ENCODE data around the gene EPHA5. TPM values are rescaled to one million over a fixed set of nuclear protein-coding genes. Genes with fewer than 3 reads are reported as not detected.

The EPHA5 gene
- not detected for total RNA-seq

DNA sequence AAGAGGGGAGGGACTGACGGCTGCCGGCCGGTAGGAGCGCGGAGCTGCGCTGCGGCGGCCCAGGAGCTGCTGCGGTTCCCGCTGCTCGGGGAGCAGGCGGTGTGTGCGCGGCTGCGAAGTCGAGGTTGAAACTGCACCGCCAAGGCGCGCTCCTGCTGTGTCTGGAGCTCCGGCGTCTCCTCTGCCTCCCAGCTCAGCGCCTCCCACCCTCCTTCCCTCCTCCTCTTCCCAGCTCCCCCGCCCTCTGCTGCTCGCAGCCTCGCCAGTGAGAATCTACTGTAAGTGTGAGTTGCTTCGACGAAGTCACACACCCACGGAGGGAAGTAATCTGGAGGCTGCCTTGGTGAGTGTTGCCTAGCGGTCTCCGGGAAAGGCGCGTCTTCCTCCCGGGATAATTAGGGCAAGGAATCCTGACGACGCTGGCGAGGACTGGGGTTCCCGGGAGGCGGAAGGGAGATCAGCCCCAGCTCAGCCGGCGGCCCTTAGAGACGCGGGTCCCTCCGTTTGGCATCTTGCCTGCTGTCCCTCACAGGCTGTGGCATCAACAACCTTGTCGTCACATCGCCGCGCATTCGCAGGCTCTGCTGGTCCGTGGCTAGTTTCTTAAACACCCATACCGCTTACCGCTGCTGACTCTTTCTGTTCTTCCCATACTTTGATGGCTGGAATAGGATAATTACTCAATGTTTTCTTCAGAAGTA lies at the start of gene EPHA5:
Gene EPHA5, minus strand, starts transcription at position 159 of the 701 bp plus-strand sequence. CDS start 747 bp downstream, outside the sequence.
- H3K27me3 Mint-ChIP-seq = peaks cover 28% of the 10 kb centered on the region

DNA sequence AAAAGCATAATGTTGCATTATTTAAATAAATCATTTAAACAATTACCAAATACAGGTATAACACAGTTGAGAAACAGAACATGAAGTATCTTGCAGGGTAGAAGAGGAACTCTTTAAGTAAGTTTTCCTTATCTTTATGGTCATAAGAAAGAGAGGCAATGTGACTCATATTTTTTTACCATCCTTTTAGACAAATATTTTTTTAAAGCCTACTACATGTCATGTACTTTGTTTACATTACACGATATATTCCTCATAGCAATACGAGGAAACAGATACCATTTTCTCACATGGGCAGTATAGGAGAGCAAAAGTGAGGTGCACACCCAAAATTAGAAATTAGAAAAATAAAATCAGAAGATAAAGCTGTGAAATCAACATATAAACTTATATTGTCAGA lies 49.3 kb upstream of the EPHA5 start:
- intact Hi-C loops (cut with micrococcal nuclease) = no loop called here
- no peak overlapping the region for H3K4me3 Mint-ChIP-seq
- peaks cover 9% of the 10 kb centered on the region for H3K9me3 Mint-ChIP-seq
- H3K4me1 Mint-ChIP-seq (ENCODE audit: low read depth) = no peaks in the 10 kb centered on the region
- no peak for DNase-seq
- no peaks in the 10 kb centered on the region for H3K27me3 Mint-ChIP-seq
- H3K27ac Mint-ChIP-seq = no peak overlapping the region
- CTCF ChIA-PET = no interaction called here
- POLR2A ChIA-PET = no interaction called here
- no peaks in the 10 kb centered on the region for H3K36me3 Mint-ChIP-seq

More for the DNA sequence above, at the start of gene EPHA5:
- Mint-ChIP-seq H3K36me3 (peaks cover 2% of the 10 kb centered on the region), H3K4me1 (ENCODE audit: low read depth) (peaks cover 10% of the 10 kb centered on the region), H3K4me3 (no peak within 1 kb of the TSS), H3K9me3 (no peaks in the 10 kb centered on the region), H3K27ac (no peak within 1 kb of the TSS)
- POLR2A ChIA-PET = no interaction called here
- DNase-seq = no peak
- CTCF ChIA-PET = no interaction called here
- intact Hi-C loops (cut with micrococcal nuclease) = no loop called here

DNA sequence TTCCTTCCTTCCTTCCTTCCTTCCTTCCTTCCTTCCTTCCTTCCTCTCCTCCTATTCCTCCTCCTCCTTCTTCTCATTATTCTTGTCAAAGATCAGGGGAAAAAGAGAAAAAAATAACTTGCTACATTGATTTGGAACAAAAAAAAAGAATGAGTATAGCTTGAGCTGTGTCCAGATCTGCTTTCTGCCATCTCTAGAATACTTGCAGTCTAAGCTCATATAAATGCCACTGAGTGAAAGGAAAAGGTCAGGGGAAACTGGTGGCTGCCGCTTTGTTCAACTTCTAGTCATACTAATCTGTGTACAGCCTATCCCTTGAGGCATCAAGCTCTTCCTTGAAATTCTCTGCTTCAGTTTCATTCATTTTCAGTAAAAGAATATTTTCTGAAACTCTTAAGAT lies 28.3 kb upstream of the EPHA5 start:
- Mint-ChIP-seq H3K27me3 (no peaks in the 10 kb centered on the region), H3K36me3 (no peaks in the 10 kb centered on the region), H3K4me3 (no peak overlapping the region), H3K9me3 (peaks cover 8% of the 10 kb centered on the region), H3K27ac (no peak overlapping the region), H3K4me1 (ENCODE audit: low read depth) (no peaks in the 10 kb centered on the region)
- ChIA-PET POLR2A (no interaction called here), CTCF (interaction anchor here (0.6 kb wide), 1 partner anchor 64 kb away, joined by 3 read pairs; no protein-coding TSS in a partner anchor)
- intact Hi-C loops (cut with micrococcal nuclease) = no loop called here
- no peak for DNase-seq

DNA sequence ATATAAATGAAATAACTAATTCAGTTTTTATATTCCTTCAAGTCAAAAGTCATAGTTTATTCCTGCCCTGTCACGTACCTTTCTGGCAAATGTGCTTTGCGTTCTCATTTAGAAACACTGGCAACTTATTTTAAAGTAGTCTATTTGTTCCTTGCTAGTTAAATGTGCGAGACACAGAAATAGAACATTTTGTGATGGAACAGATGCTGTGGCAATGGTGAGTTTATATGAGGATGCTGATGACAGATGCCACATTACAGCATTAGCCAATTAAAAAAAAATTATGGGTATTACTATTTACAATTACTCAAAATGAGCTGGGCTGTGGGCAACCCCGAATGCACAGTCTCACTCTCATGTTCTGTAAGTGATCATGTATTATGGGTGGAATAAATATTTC lies 26.1 kb upstream of the EPHA5 start:
- POLR2A ChIA-PET = no interaction called here
- no peak overlapping the region for H3K27ac Mint-ChIP-seq

DNA sequence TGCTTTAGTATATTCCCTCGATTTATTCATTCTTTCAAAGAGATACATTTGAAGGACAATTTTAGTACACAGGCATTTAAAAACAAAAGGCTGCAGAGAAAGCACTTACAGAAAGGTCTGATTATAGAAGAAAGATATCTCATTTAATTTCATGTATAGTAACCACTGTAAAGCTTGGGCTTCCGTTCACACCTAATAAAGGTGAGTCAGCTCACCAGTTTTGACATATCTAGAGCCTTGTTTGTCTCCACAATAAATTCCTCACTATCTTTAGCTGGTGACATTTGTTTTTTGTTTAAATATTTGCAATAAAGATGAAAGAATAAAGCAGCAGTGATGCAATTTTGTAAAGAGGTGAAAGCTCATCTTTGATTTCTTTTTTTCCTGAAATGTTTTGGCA lies 1.1 kb upstream of the EPHA5 start:
- intact Hi-C loops (cut with micrococcal nuclease) = no loop called here
- Mint-ChIP-seq H3K4me1 (ENCODE audit: low read depth) (peaks cover 10% of the 10 kb centered on the region), H3K9me3 (no peaks in the 10 kb centered on the region), H3K4me3 (no peak overlapping the region), H3K27ac (no peak overlapping the region), H3K36me3 (peaks cover 2% of the 10 kb centered on the region), H3K27me3 (peaks cover 28% of the 10 kb centered on the region)
- CTCF ChIA-PET = no interaction called here
- POLR2A ChIA-PET = no interaction called here
- DNase-seq = no peak

More for the DNA sequence above, 26.1 kb upstream of the EPHA5 start:
- no peak for DNase-seq
- Mint-ChIP-seq H3K4me3 (no peak overlapping the region), H3K4me1 (ENCODE audit: low read depth) (no peaks in the 10 kb centered on the region), H3K36me3 (no peaks in the 10 kb centered on the region), H3K27me3 (no peaks in the 10 kb centered on the region), H3K9me3 (peaks cover 5% of the 10 kb centered on the region)
- CTCF ChIA-PET = no interaction called here
- intact Hi-C loops (cut with micrococcal nuclease) = no loop called here

DNA sequence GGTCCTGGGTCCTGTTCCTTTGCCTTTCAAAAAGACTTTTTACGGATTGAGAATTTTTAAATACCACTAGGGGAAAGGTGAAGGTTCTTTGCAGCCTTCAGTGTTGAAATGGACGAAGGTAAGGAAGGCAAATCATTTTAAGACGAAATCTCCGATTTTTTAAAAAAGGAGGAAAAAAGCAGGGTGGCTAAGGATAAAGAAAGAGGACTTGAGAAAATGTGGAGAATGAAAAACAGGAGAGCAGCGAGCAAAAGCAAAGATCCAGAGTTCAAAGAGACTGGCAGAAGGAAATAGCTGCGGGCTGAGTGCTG lies 314 bp downstream of the EPHA5 start:
- H3K27ac Mint-ChIP-seq = no peak overlapping the region
- H3K27me3 Mint-ChIP-seq = peaks cover 28% of the 10 kb centered on the region
- ChIA-PET POLR2A (no interaction called here), CTCF (no interaction called here)
- intact Hi-C loops (cut with micrococcal nuclease) = no loop called here
- H3K4me3 Mint-ChIP-seq = no peak overlapping the region
- peaks cover 2% of the 10 kb centered on the region for H3K36me3 Mint-ChIP-seq
- no peak for DNase-seq
- no peaks in the 10 kb centered on the region for H3K9me3 Mint-ChIP-seq
- peaks cover 10% of the 10 kb centered on the region for H3K4me1 Mint-ChIP-seq (ENCODE audit: low read depth)

DNA sequence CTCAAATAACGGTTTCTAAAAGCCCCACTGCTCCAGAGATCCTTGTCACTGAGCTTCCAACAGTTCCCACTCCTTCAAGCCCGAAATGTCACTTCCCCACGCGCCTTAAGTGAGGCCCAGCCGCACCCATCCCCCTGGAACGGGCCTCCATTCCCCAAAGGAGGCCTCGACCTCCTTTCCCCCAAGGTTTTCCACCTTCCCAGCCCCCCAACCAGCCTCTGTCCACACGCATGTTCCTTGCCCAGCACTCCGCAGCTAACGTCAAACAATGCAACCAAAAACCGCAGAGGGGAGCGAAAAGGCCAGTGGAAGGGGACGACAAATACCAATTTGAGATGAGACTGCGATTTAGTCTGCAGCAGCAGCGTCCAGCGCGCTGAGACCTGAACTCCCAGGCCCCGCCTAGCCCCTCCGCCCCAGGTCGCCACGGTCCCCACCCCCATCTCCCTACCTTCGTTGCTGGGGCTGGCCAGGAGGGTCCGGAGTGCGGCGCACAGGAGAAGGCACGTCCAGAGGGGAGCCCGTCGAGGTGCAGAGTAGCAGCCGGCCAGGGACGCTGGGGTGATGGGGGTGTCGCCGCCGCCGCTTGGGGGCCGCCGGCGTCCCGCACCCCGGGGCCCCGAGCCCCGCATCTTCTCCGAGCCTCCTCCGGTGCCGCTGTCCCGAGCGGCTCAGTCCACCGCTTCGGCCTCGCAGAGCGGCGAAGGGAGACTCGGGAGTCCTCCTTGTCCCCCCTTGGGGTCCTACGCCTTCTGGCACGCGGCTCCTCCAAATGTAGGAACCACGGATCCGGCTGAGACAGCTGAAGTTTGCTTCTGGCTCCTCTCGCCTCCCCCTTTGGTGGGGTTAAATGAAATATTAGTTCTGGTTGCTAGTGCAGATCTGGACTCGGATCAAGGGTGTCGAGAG lies 924 bp downstream of the EPHA5 start:
- no peak overlapping the region for H3K27ac Mint-ChIP-seq
- CTCF ChIA-PET = no interaction called here
- intact Hi-C loops (cut with micrococcal nuclease) = no loop called here
- H3K4me1 Mint-ChIP-seq (ENCODE audit: low read depth) = peaks cover 10% of the 10 kb centered on the region
- no peaks in the 10 kb centered on the region for H3K9me3 Mint-ChIP-seq
- no peak for DNase-seq
- H3K27me3 Mint-ChIP-seq = peaks cover 28% of the 10 kb centered on the region
- POLR2A ChIA-PET = no interaction called here
- H3K4me3 Mint-ChIP-seq = no peak overlapping the region
- H3K36me3 Mint-ChIP-seq = peaks cover 2% of the 10 kb centered on the region

DNA sequence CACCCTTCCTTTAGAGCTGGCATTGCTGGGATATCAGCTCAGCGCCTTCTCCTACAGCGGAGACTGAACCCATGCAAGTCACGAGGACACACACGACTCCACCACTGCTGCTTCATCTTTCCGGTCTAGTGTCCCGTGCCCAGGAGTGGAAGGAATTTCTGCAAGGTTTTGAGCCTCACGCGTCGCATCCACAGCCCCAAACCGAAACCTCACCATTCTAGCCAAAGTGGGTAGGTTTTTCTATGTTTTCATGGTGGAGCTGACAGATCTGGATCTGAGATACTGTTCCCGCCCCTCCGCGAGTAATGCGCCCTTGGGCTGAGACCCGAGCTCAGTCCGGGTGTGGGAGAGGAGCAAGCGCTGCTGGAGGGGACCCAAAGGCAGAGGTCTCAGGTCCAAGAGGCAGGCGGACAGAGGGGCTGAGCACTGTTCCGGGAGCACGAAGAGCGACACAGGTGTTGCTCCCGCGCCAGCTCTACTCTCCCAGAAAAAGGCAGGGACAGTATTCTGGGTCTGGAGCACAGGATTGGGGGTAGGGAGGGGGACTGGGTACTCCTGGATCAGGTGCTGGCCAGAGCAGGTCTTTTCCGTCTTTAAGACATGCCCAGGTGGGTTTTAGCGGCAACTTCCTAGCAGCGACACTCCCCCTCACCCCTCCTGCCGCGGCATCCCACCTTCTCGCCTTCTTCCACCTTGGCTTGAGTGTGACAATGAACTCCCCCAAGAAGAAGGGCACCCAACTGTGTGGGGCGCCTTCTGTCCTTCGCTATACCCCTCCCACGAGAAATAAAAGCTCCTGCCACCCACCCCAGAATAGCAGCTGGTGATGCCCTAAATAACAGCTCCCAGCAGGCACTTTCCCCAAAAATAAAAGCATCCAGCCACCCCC lies 1.8 kb downstream of the EPHA5 start:
- no peak overlapping the region for H3K27ac Mint-ChIP-seq
- CTCF ChIA-PET = no interaction called here
- H3K4me3 Mint-ChIP-seq = no peak overlapping the region
- peaks cover 2% of the 10 kb centered on the region for H3K36me3 Mint-ChIP-seq
- DNase-seq = no peak
- peaks cover 28% of the 10 kb centered on the region for H3K27me3 Mint-ChIP-seq
- POLR2A ChIA-PET = no interaction called here
- peaks cover 10% of the 10 kb centered on the region for H3K4me1 Mint-ChIP-seq (ENCODE audit: low read depth)
- no peaks in the 10 kb centered on the region for H3K9me3 Mint-ChIP-seq
- intact Hi-C loops (cut with micrococcal nuclease) = no loop called here

DNA sequence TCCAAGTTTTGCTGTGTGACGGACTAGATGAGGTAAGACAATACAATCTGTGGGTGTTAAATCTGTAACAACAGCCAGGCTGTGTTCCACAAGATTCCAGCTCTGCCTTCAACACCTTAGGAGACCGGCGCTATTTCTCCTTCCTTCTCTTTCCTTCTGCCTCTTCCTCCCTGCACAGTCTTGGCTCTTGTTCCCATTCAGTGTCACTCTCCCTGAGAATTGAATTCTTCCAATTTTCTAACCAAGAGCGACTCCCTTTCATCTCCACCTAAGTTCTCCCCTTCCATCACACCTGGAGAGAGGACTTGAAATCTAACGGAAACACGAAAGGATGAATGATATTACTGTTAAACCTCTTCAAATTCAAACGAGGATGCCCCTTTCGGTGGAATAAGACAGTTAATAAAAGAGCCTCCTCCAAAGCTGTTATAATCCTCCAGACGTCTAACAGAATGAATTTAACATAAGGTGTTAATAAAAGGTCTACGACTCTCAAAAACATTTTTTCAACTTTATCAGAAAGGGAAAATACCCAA lies 2.7 kb downstream of the EPHA5 start:
- ChIA-PET POLR2A (no interaction called here), CTCF (no interaction called here)
- no peak overlapping the region for H3K4me3 Mint-ChIP-seq
- no peaks in the 10 kb centered on the region for H3K9me3 Mint-ChIP-seq
- H3K27me3 Mint-ChIP-seq = peaks cover 28% of the 10 kb centered on the region
- intact Hi-C loops (cut with micrococcal nuclease) = no loop called here
- H3K27ac Mint-ChIP-seq = no peak overlapping the region
- peaks cover 10% of the 10 kb centered on the region for H3K4me1 Mint-ChIP-seq (ENCODE audit: low read depth)
- peaks cover 2% of the 10 kb centered on the region for H3K36me3 Mint-ChIP-seq
- DNase-seq = no peak

DNA sequence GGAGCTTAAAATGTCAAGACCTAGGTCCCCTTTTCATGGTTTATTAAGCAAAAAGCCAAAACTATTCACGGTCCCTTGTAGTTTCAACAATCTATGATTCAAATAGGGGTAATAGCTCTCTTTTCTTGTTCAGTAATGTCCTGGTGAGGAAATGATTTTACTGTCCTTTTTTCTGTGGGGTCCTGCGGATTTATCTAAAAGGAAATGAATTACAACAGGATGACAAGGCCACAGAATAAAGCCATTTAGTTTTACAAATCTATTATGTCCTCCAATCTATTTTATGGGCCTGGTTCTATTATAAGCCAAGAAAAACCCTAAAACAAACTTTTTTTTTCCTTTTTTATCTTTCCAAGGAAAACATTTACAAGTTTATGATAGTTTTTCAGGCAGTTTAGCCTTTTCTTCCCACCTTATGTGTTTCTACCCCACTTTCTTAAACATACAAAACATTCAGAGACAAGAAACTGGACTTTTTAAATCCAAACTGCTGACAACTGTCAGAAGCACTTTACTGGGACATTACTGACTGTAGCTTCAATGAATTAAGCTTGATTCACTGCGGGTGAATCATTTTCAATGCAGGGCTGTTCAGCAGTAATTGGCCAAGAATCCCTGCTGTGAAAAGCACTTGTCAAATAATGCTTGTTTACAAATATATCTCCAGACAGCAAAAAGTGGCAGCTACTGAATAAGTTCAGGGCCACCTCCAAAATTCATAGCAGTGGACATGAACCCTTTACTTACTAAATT lies 4.3 kb downstream of the EPHA5 start:
- H3K4me1 Mint-ChIP-seq (ENCODE audit: low read depth) = peaks cover 10% of the 10 kb centered on the region
- DNase-seq = no peak
- intact Hi-C loops (cut with micrococcal nuclease) = no loop called here
- no peak overlapping the region for H3K27ac Mint-ChIP-seq
- H3K9me3 Mint-ChIP-seq = no peaks in the 10 kb centered on the region
- ChIA-PET CTCF (no interaction called here), POLR2A (no interaction called here)
- H3K36me3 Mint-ChIP-seq = peaks cover 2% of the 10 kb centered on the region
- peaks cover 28% of the 10 kb centered on the region for H3K27me3 Mint-ChIP-seq
- no peak overlapping the region for H3K4me3 Mint-ChIP-seq

DNA sequence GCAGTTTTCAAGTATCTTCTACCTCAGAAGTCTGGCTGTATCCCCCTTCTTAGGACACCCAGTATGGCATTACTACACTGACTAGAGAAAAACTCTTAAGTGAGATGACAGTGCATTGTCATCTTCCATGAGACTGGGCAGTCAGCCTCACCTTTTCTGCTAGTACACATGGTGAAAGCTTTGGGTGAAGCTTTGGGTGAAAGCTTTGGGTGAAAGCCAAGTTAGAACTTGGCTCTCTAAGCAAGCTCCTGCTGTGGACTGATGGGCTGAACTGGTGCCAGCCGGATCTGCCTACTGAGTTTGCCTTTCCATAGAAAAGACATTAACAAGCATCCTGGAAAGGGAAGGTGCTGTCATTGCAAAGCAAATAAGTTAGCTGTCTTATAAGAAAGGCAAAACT lies 8.8 kb downstream of the EPHA5 start:
- DNase-seq = no peak
- Mint-ChIP-seq H3K9me3 (no peaks in the 10 kb centered on the region), H3K27me3 (no peaks in the 10 kb centered on the region), H3K4me1 (ENCODE audit: low read depth) (no peaks in the 10 kb centered on the region), H3K27ac (no peak overlapping the region), H3K4me3 (no peak overlapping the region), H3K36me3 (no peaks in the 10 kb centered on the region)
- ChIA-PET CTCF (no interaction called here), POLR2A (no interaction called here)
- intact Hi-C loops (cut with micrococcal nuclease) = no loop called here
